ENCODE measurements around the gene PRCD. TPM values are rescaled to one million over a fixed set of nuclear protein-coding genes. Genes with fewer than 3 reads are reported as not detected.
"Not testable (repeated sequence)": the region's sequence is repeated elsewhere in the genome, so short reads cannot be mapped to it uniquely, and the experiment has no call there.

Gene PRCD
- total RNA-seq, 1 donor from 2014 or later: 0.54 TPM

GRCh38 chr17:76519048-76519966 is 20.5 kb upstream of the PRCD start:
- TF ChIP-seq CTCF (IDR thresholded peaks at IDR 0.05; ENCODE audit: unreplicated experiment): no peak
- peaks cover under 1% of the 10 kb centered on the region for H3K36me3 Mint-ChIP-seq (ENCODE audit: low read depth, unreplicated experiment)
- peaks cover 20% of the 10 kb centered on the region for H3K4me1 Mint-ChIP-seq (ENCODE audit: unreplicated experiment)
- no peaks in the 10 kb centered on the region for H3K9me3 Mint-ChIP-seq (ENCODE audit: unreplicated experiment)
- peaks cover under 1% of the 10 kb centered on the region for H3K27me3 Mint-ChIP-seq (ENCODE audit: unreplicated experiment)
- H3K27ac Mint-ChIP-seq (ENCODE audit: unreplicated experiment): no peak overlapping the region
- H3K4me3 Mint-ChIP-seq (ENCODE audit: unreplicated experiment): no peak overlapping the region
- DNase-seq (ENCODE audit: low spot score): no peak

- DNase-seq (ENCODE audit: low spot score): no peak
- Mint-ChIP-seq H3K36me3 (ENCODE audit: low read depth, unreplicated experiment) (no peaks in the 10 kb centered on the region), H3K4me1 (ENCODE audit: unreplicated experiment) (peaks cover 11% of the 10 kb centered on the region), H3K27ac (ENCODE audit: unreplicated experiment) (no peak overlapping the region), H3K4me3 (ENCODE audit: unreplicated experiment) (no peak overlapping the region), H3K9me3 (ENCODE audit: unreplicated experiment) (no peaks in the 10 kb centered on the region), H3K27me3 (ENCODE audit: unreplicated experiment) (peaks cover 2% of the 10 kb centered on the region)
- TF ChIP-seq CTCF (IDR thresholded peaks at IDR 0.05; ENCODE audit: unreplicated experiment): no peak
Measured at GRCh38 chr17:76521262-76521661, 18.6 kb upstream of the PRCD start.

GRCh38 chr17:76521683-76522082 is 18.2 kb upstream of the PRCD start:
- not testable (repeated sequence) for H3K27ac Mint-ChIP-seq (ENCODE audit: unreplicated experiment); H3K4me1 Mint-ChIP-seq (ENCODE audit: unreplicated experiment); H3K4me3 Mint-ChIP-seq (ENCODE audit: unreplicated experiment); H3K27me3 Mint-ChIP-seq (ENCODE audit: unreplicated experiment); DNase-seq (ENCODE audit: low spot score); H3K36me3 Mint-ChIP-seq (ENCODE audit: low read depth, unreplicated experiment); H3K9me3 Mint-ChIP-seq (ENCODE audit: unreplicated experiment)

- H3K27ac Mint-ChIP-seq (ENCODE audit: unreplicated experiment): no peak overlapping the region
- H3K27me3 Mint-ChIP-seq (ENCODE audit: unreplicated experiment): peaks cover 2% of the 10 kb centered on the region
- DNase-seq (ENCODE audit: low spot score): peak; percentile 87
- no peaks in the 10 kb centered on the region for H3K9me3 Mint-ChIP-seq (ENCODE audit: unreplicated experiment)
- H3K4me3 Mint-ChIP-seq (ENCODE audit: unreplicated experiment): no peak overlapping the region
- peaks cover 9% of the 10 kb centered on the region for H3K4me1 Mint-ChIP-seq (ENCODE audit: unreplicated experiment)
- H3K36me3 Mint-ChIP-seq (ENCODE audit: low read depth, unreplicated experiment): no peaks in the 10 kb centered on the region
- TF ChIP-seq CTCF (IDR thresholded peaks at IDR 0.05; ENCODE audit: unreplicated experiment): peak; percentile 99
Measured at GRCh38 chr17:76523084-76524037, 16.5 kb upstream of the PRCD start.

- peaks cover 2% of the 10 kb centered on the region for H3K27me3 Mint-ChIP-seq (ENCODE audit: unreplicated experiment)
- H3K9me3 Mint-ChIP-seq (ENCODE audit: unreplicated experiment): no peaks in the 10 kb centered on the region
- H3K4me3 Mint-ChIP-seq (ENCODE audit: unreplicated experiment): no peak overlapping the region
- DNase-seq (ENCODE audit: low spot score): no peak
- no peak for TF ChIP-seq CTCF (IDR thresholded peaks at IDR 0.05; ENCODE audit: unreplicated experiment)
- no peaks in the 10 kb centered on the region for H3K36me3 Mint-ChIP-seq (ENCODE audit: low read depth, unreplicated experiment)
- no peak overlapping the region for H3K27ac Mint-ChIP-seq (ENCODE audit: unreplicated experiment)
- no peaks in the 10 kb centered on the region for H3K4me1 Mint-ChIP-seq (ENCODE audit: unreplicated experiment)
Measured at GRCh38 chr17:76524598-76525512, 15.0 kb upstream of the PRCD start.

- H3K27ac Mint-ChIP-seq (ENCODE audit: unreplicated experiment); H3K36me3 Mint-ChIP-seq (ENCODE audit: low read depth, unreplicated experiment); H3K4me1 Mint-ChIP-seq (ENCODE audit: unreplicated experiment); H3K9me3 Mint-ChIP-seq (ENCODE audit: unreplicated experiment); DNase-seq (ENCODE audit: low spot score); H3K27me3 Mint-ChIP-seq (ENCODE audit: unreplicated experiment); H3K4me3 Mint-ChIP-seq (ENCODE audit: unreplicated experiment): not testable (repeated sequence)
Measured at GRCh38 chr17:76525513-76525833, 14.4 kb upstream of the PRCD start.

GRCh38 chr17:76527016-76527415 is 12.8 kb upstream of the PRCD start:
- H3K4me3 Mint-ChIP-seq (ENCODE audit: unreplicated experiment); H3K4me1 Mint-ChIP-seq (ENCODE audit: unreplicated experiment); H3K36me3 Mint-ChIP-seq (ENCODE audit: low read depth, unreplicated experiment); H3K9me3 Mint-ChIP-seq (ENCODE audit: unreplicated experiment); DNase-seq (ENCODE audit: low spot score); H3K27me3 Mint-ChIP-seq (ENCODE audit: unreplicated experiment): not testable (repeated sequence)
- peak overlapping the region; percentile 44 for H3K27ac Mint-ChIP-seq (ENCODE audit: unreplicated experiment)

All from endothelial cell (in vitro differentiated cells).